GM12878 (cell line): Measurements from ENCODE around the gene EIF3D. TPM values are rescaled to one million over a fixed set of nuclear protein-coding genes. Genes with fewer than 3 reads are reported as not detected.
A peak's percentile ranks its signal among the peaks of the same experiment; 100 is the strongest.

Source experiments
- ATAC-seq: fragments of 200-7000 bp; cut with Tn5 transposase; 3 replicates; pipeline ENCODE4 v1.9.1; 2020; ENCODE audit warnings: mild to moderate bottlenecking, moderate library complexity
- BruUV-seq: library from RNA; stranded (reverse); fragments of 400-500 nt; replicated peaks from 2 replicates; lab custom pipeline; 2021; lab: Mats Ljungman, UMichigan
- CTCF ChIA-PET: fragments of 300-600 bp; sonication (Branson Sonifier 250); formaldehyde crosslinking; extraction: SDS; loops from one replicate; lab custom pipeline; 2021; ENCODE audit warnings: inconsistent platforms; lab: Yijun Ruan, JAX
- POLR2A ChIA-PET: fragments of 350-600 bp; formaldehyde crosslinking; extraction: SDS; loops from one replicate; lab custom pipeline; 2021; ENCODE audit warnings: inconsistent platforms; lab: Charles Lee
- RAD21 ChIA-PET: fragments of 300-600 bp; sonication (Branson Sonifier 250); formaldehyde crosslinking; loops from one replicate; lab custom pipeline; 2023; ENCODE audit warnings: antibody characterized with exemption; ENCODE audit not compliant: unreplicated experiment; lab: Charles Lee
- SMC1A ChIA-PET: fragments of 300-600 bp; sonication (Branson Sonifier 250); formaldehyde crosslinking; loops from one replicate; lab custom pipeline; 2023; ENCODE audit not compliant: unreplicated experiment, uncharacterized antibody; lab: Charles Lee
- DNase-seq: peaks from one replicate; pipeline ENCODE4 v3.0.0-alpha.2; 2011; ENCODE audit warnings: low read depth, low spot score
- FAIRE-seq: peaks from 3 replicates; lab custom pipeline; 2011; peaks lifted over from hg19 to GRCh38; lab: Jason Lieb, UNC
- H2AFZ ChIP-seq: 2 replicates; pipeline ENCODE4 v1.6.0; 2011; ENCODE audit warnings: low read depth, low read length, control low read depth; ENCODE audit not compliant: control insufficient read depth
- H3K27ac ChIP-seq: 2 replicates; pipeline ENCODE4 v1.5.1; 2011; ENCODE audit warnings: control low read depth; ENCODE audit not compliant: control insufficient read depth, insufficient read depth
- H3K27me3 ChIP-seq, 2 experiments: replicated peaks in 1 of 2; 2 replicates each; pipeline versions ENCODE4 v1.6.0 to v1.6.1; 2011; ENCODE audit warnings: low read length in 1 of 2; ENCODE audit not compliant: control insufficient read depth in 2 of 2, insufficient read depth in 2 of 2
- H3K36me3 ChIP-seq, 2 experiments: 2 replicates each; pipeline ENCODE4 v1.5.1; 2011; ENCODE audit warnings: low read length in 1 of 2; ENCODE audit not compliant: control insufficient read depth in 2 of 2, insufficient read depth in 2 of 2
- H3K4me1 ChIP-seq: 2 replicates; pipeline ENCODE4 v1.6.1; 2011; ENCODE audit warnings: mild to moderate bottlenecking, low read length, moderate library complexity, mixed read lengths; ENCODE audit not compliant: control insufficient read depth, insufficient read depth
- H3K4me2 ChIP-seq: 2 replicates; pipeline ENCODE4 v1.6.0; 2011; ENCODE audit warnings: control low read depth; ENCODE audit not compliant: control insufficient read depth, insufficient read depth
- H3K4me3 ChIP-seq: fragments of 200-600 bp; sonication (generic); 2 replicates; pipeline ENCODE4 v1.5.1; 2016
- H3K79me2 ChIP-seq: 2 replicates; pipeline ENCODE4 v1.6.0; 2011; ENCODE audit warnings: low read length; ENCODE audit not compliant: control insufficient read depth, insufficient read depth
- H3K9ac ChIP-seq: 2 replicates; pipeline ENCODE4 v1.8.0; 2011; ENCODE audit warnings: low read length, control low read depth, mixed read lengths; ENCODE audit not compliant: control insufficient read depth, insufficient read depth
- H3K9me3 ChIP-seq: replicated peaks from 3 replicates; pipeline ENCODE4 v1.5.1; 2011; ENCODE audit warnings: mild to moderate bottlenecking, low read length; ENCODE audit not compliant: control insufficient read depth, insufficient read depth
- H4K20me1 ChIP-seq: 2 replicates; pipeline ENCODE4 v1.6.0; 2011; ENCODE audit not compliant: control insufficient read depth, insufficient read depth
- ATF3 ChIP-seq: IDR thresholded peaks from 2 replicates; pipeline ENCODE4 v1.6.1; 2011; ENCODE audit warnings: low read depth, mild to moderate bottlenecking, low read length, moderate library complexity, borderline replicate concordance; ENCODE audit errors: extremely low read depth
- CBFB ChIP-seq: IDR thresholded peaks from 2 replicates; pipeline ENCODE4 v1.6.1; 2016; ENCODE audit warnings: antibody characterized with exemption, low read depth
- CUX1 ChIP-seq: IDR thresholded peaks from 2 replicates; pipeline ENCODE4 v1.6.1; 2012; ENCODE audit warnings: improper control_type of control experiment, low read depth, low read length; ENCODE audit not compliant: insufficient replicate concordance
- EP300 ChIP-seq, 2 experiments: fragments of 150-350 bp in 1 of 2; IDR thresholded peaks; 2 replicates each; pipeline ENCODE4 v1.6.1; 2011 to 2012; ENCODE audit warnings: low read depth in 2 of 2, low read length in 2 of 2, borderline replicate concordance in 1 of 2, improper control_type of control experiment in 1 of 2, inconsistent platforms in 1 of 2; ENCODE audit not compliant: control insufficient read depth in 1 of 2
- HDGF ChIP-seq: fragments of 450-650 bp; IDR thresholded peaks from 2 replicates; pipeline ENCODE4 v1.6.1; 2016; ENCODE audit warnings: antibody characterized with exemption
- HSF1 ChIP-seq: fragments of 150-350 bp; IDR thresholded peaks from 2 replicates; pipeline ENCODE4 v1.6.1; 2014; ENCODE audit warnings: mild to moderate bottlenecking, low read depth, low read length
- KLF5 ChIP-seq: fragments of 450-650 bp; IDR thresholded peaks from 2 replicates; pipeline ENCODE4 v1.6.1; 2014; ENCODE audit warnings: mild to moderate bottlenecking; ENCODE audit not compliant: partially characterized antibody
- RBBP5 ChIP-seq: fragments of 200-600 bp; sonication (generic); conservative IDR thresholded peaks from 2 replicates; pipeline ENCODE4 v1.6.1; 2016
- RUNX3 ChIP-seq: IDR thresholded peaks from 2 replicates; pipeline ENCODE4 v1.6.1; 2012; ENCODE audit warnings: low read length, inconsistent platforms
- SIN3A ChIP-seq: IDR thresholded peaks from 2 replicates; pipeline ENCODE4 v1.6.1; 2012; ENCODE audit warnings: low read depth, low read length, improper control_type of control experiment
- SUZ12 ChIP-seq: fragments of 200-600 bp; sonication (generic); IDR thresholded peaks from one replicate; pipeline ENCODE4 v1.6.1; 2018; ENCODE audit warnings: antibody characterized with exemption, mild to moderate bottlenecking; ENCODE audit not compliant: unreplicated experiment
- YY1 ChIP-seq: IDR thresholded peaks from 2 replicates; pipeline ENCODE4 v1.6.1; 2011; ENCODE audit warnings: low read depth, mild to moderate bottlenecking, low read length
- WGBS: methylation state at CpG from one replicate; pipeline ENCODE4 v1.1.6; 2016; ENCODE audit warnings: low lambda C conversion rate; ENCODE audit not compliant: insufficient replicate concordance, insufficient coverage; ENCODE audit errors: missing lambda C conversion rate; 5-methylcytosine and 5-hydroxymethylcytosine counted together
- in situ Hi-C: fragments of 300-500 bp; cut with MboI; formaldehyde crosslinking; loops from 9 replicates; pipeline ENCODE4 v1.14.3; 2018; ENCODE audit warnings: mixed read lengths
- intact Hi-C: fragments of 100-400 bp; cut with micrococcal nuclease; formaldehyde crosslinking; loops from one replicate; pipeline ENCODE4 v1.14.2; 2022; ENCODE audit not compliant: unreplicated experiment
- polyA plus RNA-seq, 11 experiments: library from polyadenylated mRNA; depleted of rRNA in 4 of 11; unstranded in 6 of 11; stranded (reverse) in 5 of 11; fragments of >200 nt; fragmentation: Nextera tagmentation in 4 of 11; fragmentation: Illumina TruSeq in 1 of 11; extraction: Ambion mirVana in 4 of 11; extraction: Trizol in 1 of 11; gene quantifications; 1 replicate in 1 of 11; 2 replicates in 10 of 11; pipeline versions ENCODE4 v1.2.1 to v1.2.3, GENCODE V29; 2011 to 2016; ENCODE audit warnings: inconsistent platforms in 2 of 11, missing spikeins in 2 of 11, low read depth in 1 of 11
- total RNA-seq, 4 experiments: library from RNA; depleted of rRNA in 3 of 4; stranded (reverse); fragments of >200 nt in 3 of 4; fragmentation: Illumina TruSeq in 1 of 4; extraction: Trizol in 1 of 4; gene quantifications; 2 replicates each; pipeline versions ENCODE4 v1.2.1 to v1.2.3, GENCODE V29; 2013 to 2021

The EIF3D gene
- total and polyA plus RNA-seq, 10 of the 15 experiments (the other 5 are each of a cell fraction or from before 2014, with no cell fraction given): 240 to 558 (median 420) TPM

GRCh38 chr22:36506637-36507517 is 22.1 kb downstream of the EIF3D start, which contains the start of gene FOXRED2 (continued):
- TF ChIP-seq EP300 (IDR thresholded peaks at IDR 0.05; ENCODE audit: borderline replicate concordance in 1 of 2, control insufficient read depth in 1 of 2, low read depth in 2 of 2, low read length in 2 of 2) (no peak), YY1 (peak; percentile 34; the same call in 1 of the 2 replicates), RUNX3 (no peak), SUZ12 (no peak), RBBP5 (no peak), CBFB (no peak), HDGF (no peak), ATF3 (peak; percentile 88), KLF5 (peak; percentile 64)

GRCh38 chr22:36505998-36506635 is 22.8 kb downstream of the EIF3D start:
- RAD21 ChIA-PET: no interaction called here
- TSS peak; percentile 30 for BruUV-seq
- 97% methylated on average over 48 of the region's 60 CpGs for WGBS
- SMC1A ChIA-PET: no interaction called here
- FAIRE-seq (no peak), DNase-seq (no peak), ATAC-seq (no peak)
- intact Hi-C loops: no loop called here
- H3K79me2 ChIP-seq: no peaks in the 10 kb centered on the region
- peak overlapping the region; percentile 81 for H3K4me2 ChIP-seq
- CTCF ChIA-PET: interaction anchor here (0.7 to 2.0 kb wide), 2 partner anchors 20 to 36 kb away, joined by 3 to 5 read pairs; no protein-coding TSS in a partner anchor
- in situ Hi-C loops: loop anchor here (25.0 kb wide), 1 partner anchor 1094 kb away; the partner anchor contains the start of gene MCM5
- no peaks in the 10 kb centered on the region; the same call in 2 of the 3 replicates for H3K9me3 ChIP-seq
- H3K36me3 ChIP-seq: peaks cover under 1 to 7% of the 10 kb centered on the region in 2 experiments; a peak in 3 of 4 replicates
- H3K4me1 ChIP-seq: peaks cover 9% of the 10 kb centered on the region
- no peak overlapping the region; the same call in 1 of the 2 replicates for H3K27ac ChIP-seq
- H3K27me3 ChIP-seq: no peaks in the 10 kb centered on the region; a peak in 1 of 4 replicates
- H3K9ac ChIP-seq: peak overlapping the region; percentile 15; the same call in 1 of the 2 replicates
- H4K20me1 ChIP-seq: no peaks in the 10 kb centered on the region
- H2AFZ ChIP-seq: peak overlapping the region; percentile 72
- POLR2A ChIA-PET: interaction anchor here (1.8 to 1.9 kb wide), 2 partner anchors 13 to 22 kb away, joined by 8 to 9 read pairs; no protein-coding TSS in a partner anchor
- peak overlapping the region; percentile 59; the same call in 1 of the 2 replicates for H3K4me3 ChIP-seq
- no peak for TF ChIP-seq CUX1
- TF ChIP-seq HSF1: no peak
- TF ChIP-seq SIN3A: no peak
